NCI-H2196 treated with DMSO at 0.1 percent for 48 hours (cell line): ENCODE measurements around the gene PAPPA.

Source experiments
- DNase-seq: peaks from one replicate; lab custom pipeline; 2025; ENCODE audit not compliant: unreplicated experiment; lab: John Stamatoyannopoulos, UW

The PAPPA gene

DNA sequence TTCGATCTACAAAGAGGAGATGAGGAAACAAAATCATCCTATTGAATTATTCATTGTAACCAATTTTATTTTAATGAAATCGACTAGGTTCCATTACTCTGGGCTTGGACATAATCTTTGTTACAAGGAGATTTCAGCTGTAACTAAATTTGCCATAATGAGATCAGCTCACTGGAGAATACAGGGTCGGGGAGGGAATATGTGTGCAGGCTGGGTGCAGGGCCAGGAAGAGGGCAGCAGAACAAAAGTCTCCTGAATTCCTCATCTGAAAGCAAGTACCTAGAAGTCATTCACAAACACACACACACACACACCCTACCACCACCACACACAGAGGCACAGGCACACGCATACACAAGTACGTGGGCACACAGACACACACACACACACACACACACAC is 151.2 kb downstream of the PAPPA start:
- no peak for DNase-seq

DNA sequence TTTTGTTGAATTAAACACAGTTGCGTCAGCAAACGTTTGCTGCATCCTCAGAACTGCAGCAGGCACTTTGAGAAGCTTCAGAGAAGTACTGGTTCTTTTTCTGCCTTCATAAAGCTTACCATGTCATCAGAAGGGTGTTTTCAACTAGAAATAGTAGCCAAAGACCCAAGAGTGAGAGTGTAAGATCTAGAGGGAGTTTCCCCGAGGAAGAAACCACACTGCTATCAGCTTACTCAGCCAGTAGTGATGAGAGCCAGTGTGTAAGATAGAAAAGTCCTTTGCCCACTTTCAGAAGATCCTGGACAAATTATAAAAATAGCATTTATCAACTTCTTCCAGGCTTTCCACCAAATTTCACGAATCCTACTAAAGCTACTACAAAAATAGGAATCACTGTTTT is 154.5 kb downstream of the PAPPA start:
- DNase-seq, result no peak

DNA sequence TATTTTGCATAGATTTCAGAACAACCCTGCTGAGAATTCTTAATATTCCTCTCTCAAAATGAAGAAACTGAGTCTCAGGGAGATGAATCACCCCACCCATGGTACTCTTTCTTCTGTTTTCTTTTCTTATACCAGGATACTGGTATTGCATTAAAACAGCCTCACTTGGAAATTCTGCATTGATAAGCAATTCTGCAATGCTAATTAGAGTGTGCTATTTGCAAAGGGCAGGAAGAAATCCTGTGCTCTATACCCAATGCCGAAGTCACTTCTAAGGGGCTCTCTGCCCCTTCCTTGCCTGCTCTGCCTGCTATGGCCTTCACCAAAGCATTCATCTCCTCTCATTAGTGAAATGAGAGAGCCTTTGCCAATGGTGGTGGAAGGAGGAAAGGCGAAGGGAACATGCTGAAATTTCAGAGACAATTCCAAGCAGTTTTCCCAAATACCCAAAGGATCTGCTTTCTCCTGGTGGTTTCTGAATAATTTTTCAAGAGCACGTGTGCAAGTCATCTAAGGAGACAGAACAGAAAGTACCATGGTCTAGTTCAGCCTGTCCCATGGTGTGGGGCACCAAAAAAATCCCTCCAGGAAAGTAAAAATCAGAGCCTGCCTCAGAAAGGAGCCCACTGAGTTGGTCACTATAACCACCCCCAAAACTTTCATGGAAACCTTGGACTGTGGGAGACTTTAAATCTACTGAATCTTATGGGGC is 156.5 kb downstream of the PAPPA start:
- DNase-seq, result no peak

DNA sequence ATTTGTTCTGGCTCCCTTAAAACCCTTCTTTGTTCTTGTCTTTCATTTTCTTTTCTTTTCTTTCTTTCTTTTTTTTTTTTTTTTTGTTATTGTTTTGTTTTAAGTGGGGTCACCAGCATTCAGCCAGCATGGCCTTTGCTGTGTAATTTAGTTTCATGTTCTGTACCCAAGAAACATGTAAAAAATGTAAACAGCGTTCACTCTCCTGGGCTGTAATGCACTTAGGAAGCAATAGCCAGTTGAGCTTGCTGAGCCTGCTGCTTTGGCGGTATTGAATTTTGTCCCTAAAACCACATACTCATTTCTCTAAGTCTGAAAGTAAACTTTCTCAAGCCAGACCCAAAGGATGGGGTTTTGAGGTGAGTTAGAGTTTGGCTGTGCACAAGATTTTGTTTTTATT is 158.6 kb downstream of the PAPPA start:
- no peak for DNase-seq

DNA sequence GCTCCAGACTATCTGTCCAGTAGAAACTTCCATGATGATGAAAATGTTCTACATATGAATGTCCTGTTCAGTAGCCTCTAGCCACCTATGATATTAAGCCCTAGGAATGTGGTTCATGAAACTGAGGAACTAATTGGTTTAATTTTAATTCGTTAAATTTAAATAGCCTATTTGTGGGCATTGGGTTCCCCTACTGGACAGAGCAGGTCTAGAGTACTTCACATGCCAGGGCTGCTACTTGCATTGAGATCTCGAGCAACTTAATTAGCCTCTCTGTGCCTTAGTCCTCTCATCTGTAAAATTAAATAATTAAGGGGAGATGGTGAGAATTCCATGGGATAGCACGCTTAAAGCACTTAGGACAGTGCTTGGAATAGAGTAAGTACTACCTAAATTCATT is 160.0 kb downstream of the PAPPA start:
- DNase-seq, result no peak

DNA sequence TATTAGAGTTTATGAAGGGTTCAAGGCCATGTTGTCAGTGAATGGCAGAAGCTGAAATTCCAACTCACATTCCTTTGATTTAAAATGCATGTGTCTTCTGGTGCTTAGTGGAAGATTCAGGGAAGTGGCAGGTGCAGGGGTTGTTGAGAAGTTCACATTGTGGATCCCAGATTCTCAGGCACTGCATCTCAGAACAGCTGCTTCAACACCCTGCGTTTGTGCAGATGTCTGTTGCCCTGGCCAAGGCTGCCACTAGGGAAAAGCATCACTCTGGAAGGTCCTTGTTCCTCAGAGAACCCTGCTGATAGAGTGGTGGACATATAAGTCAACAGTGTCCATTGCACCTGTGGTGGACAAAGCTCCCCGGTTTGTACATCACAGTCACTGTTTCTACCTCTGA is 162.7 kb downstream of the PAPPA start:
- no peak for DNase-seq

DNA sequence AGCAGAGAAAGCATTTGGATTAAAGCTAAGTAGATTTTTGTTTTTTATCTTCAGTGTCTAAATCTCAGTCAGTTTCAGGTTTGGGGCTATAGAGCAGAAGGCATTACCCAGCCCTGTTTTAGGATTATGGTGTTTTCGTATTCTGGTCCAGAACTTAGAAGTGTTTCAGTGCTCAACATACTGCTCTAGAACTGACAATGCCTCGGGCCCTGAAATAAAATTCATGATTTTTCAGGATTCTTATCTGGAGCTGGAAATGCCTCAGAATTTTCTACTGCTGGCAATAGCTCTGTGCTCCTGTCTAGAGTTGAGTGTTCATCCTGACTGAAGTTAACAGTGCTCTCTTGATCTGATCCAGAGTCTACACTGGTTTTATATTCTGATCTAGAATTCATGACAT is 163.9 kb downstream of the PAPPA start:
- no peak for DNase-seq

DNA sequence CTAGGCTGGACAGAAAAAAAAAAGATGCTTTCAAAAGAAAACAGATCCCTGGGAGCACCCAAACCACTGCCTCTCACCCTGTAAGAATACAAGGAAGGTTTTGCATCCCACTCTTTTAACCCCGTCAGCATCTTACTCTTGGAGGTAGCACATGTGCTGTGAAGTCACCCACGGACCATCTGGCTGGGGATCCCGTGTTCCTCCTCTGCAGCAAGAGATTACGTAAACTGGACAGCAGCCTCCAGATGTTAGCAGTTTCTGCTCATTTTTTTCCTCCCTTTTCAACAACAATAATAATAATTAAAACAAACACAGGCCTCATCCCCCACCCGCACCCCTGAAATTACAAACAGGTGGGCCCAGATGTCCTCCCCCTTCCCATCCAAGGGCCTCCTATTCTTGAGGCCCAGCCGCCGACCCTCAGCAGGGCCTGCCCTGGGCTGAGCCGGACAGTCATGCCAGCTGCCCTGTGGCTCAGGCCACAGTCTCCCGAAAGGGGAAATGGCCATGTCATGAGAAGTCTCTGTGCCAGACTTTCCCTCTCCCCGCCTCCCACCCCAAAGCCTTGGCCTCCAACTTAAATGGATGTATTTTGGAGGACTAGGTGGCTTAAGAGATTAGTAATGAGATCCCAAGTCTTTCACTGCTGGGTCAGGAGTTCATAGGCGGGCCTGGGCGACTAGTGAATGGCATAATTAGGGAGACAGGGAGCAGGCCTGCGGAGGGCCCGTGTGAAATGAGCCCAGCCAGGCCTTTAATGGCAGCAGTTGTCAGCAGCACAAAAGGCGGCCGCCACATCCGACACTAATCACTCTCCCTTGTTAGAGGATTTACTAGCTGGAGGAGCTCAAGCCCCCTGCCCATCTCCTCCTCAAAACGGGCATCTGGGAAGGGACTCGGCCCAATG is 165.1 kb downstream of the PAPPA start:
- DNase-seq, result no peak

DNA sequence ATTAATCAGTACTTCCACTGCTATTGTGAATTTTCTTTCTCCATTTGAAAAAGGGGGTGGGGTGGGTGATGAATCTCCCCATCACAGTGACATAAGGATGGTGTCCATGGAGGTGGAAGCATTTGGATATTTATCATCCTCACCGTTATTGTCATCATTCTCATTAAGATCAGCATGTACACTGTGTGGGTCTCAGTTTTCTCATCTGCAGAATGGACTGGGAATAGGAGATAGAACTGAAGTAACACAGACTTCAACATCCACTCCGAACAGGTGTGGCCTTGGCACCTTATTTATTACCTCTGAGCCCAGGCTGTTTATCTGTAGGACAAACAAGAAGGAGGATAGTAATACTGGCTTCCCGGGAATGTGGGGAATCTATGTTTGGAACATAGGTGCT is 165.9 kb downstream of the PAPPA start:
- no peak for DNase-seq

DNA sequence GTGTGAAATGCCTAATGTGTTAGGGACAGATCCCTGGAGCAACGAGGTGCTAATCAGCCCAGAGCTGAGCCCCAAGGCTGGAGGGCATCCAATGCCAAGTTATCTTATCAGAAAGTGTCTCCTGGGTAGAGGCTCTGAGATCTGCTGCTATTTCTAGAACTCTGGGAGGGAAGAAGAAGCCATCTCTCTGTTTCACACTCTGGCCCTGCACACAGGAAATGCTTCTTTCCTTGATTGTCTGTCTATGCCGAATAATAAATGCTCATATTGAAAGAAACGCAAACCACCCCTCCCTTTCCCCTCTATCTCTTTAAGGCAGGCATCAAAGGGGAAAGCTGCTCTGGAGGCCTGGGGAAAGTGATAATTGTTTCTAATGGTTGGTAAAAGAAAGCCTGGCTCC is 166.7 kb downstream of the PAPPA start:
- no peak for DNase-seq

DNA sequence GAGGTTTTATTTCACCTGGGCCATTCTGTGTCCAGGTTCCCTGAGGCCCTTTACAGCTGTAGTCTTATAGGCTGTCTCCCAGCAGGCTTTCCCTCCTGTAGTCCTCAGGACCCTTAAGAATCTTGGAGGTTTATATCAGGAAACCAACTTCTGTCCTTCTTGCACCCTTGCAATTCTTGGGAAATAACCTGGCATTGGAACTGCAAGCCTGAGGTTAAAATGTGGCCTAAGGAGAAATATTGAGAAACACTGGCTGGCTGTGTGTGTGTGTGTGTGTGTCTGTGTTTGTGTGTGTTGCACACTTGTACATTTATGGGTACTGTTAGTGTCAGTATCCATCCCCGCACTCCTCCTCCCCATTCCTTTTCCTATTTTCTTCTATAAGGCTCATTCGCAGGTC is 168.9 kb downstream of the PAPPA start:
- DNase-seq, result no peak

DNA sequence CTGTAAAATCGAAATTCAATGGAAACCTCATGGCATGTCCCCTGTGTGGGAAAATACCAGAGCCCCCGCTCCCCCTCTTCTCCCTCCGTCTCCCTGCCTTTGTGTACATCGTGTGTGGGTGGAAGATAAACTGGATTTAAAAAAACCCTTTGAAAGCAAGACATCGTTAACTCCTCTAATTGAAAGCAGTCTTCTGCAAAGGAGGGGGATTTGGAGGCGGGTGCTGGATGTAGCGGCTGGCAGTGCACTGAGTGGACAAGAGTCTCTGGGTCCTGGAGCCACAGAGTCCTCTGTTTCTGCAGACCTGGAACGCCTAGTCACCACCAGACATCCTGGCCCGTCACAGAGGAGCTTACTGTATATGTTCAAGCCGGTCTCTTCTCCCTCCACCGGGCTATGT is 169.4 kb downstream of the PAPPA start:
- no peak for DNase-seq

DNA sequence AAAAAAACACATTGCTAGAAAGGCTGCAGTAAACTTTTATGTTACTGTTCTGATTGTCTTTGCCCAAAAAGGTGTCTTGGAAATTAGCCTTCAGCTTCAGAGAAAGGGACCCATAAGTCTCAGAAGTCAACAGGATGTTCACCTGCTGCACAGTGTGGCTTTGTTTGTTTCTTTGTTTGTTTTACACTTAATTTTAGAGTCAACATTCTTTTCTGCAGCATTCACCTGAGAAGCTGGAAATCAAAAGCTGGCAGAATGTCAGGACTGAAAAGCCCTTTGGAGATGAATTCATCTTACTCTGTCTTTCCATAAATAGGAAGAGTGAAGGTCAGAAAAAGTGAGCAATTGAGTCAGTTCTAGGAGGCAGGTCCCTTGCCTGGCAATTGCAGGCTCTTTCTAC is 170.0 kb downstream of the PAPPA start:
- peak; percentile 36 for DNase-seq

DNA sequence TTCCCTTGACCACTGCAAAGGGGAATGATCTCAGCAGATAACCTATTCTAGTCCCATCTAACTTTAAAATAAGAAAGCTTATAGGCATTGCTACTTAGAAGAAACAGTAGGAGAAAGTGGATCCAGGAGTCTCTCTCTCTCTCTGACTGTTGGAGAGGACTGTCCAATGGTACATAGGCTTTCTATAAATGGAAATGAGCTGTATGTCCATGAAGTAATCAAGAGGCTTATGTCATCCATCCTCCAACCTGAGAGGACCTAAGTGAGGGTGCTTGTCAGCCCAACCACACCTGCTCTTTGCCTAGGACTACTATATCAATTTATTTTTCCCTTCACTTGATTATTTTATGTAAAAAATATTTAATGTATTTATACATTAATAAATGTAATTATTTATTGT is 172.3 kb downstream of the PAPPA start:
- no peak for DNase-seq

DNA sequence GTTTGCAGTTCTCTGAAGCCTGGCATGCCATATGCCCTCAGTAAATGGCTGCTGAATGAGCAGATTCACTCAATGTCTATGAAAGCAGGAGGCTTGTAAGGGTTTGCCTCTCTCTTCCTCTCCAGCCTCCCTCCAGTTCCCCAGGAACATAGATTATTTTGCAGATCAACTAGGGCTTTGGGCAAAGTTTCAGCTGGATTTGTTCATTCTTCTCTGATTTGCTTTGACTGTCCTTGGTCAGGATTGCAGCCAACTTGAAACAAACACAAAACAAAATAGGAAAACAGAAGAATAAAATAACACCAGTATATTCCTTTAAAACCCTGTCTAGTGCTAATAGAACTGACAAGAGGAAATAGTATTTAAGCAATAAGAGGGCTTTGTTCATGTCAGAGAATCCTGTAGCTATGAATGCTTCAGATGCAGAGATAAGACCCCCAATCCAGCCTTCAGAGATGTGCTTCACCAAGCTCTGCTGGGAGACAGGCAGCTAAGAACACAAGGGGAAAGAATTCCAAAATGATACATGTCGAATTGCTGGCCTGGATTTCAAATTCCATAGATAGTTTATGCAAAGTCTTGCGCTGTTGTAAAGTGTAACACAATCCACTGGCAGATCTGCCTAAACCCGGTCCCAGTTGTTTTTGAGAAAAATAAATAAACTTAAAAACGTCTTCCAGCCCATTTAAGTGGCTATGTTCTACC is 174.3 kb downstream of the PAPPA start:
- DNase-seq, result no peak

DNA sequence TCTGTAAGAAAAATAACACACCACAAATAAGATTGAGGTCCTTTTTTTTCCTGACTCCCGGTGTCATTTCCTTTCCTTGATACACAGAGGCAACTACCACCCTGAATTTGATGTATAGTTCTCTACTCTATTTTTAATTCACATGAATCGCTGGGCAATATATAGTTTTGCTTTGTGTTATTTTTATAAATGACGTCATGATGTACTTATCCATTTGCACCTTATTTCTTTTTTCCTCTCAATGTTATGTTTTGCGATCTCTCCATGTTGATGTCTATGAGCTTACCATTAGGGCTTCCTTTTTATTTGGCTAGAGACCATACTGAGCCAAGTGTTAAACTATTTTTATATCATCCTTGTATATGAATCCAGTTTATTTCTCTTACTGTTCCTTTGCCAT is 175.9 kb downstream of the PAPPA start:
- DNase-seq, result no peak

DNA sequence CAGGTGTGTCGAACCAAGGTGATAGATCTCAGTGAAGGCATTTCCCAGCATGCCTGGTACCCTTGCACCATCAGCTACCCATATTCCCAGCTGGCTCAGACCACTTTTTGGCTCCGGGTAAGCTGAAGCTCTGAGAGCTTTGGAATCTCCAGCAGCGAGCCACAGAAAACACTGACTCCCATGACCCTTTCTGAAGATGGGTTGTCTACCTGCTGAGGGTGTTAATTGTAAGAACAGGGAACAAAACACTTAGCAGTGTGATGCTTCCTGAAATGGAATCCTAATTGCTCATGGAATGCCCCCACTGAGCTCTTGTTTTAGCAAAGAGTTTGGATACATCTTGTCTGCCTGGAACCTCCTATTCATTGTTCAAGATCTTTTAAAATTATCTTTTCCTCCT is 177.7 kb downstream of the PAPPA start:
- no peak for DNase-seq

DNA sequence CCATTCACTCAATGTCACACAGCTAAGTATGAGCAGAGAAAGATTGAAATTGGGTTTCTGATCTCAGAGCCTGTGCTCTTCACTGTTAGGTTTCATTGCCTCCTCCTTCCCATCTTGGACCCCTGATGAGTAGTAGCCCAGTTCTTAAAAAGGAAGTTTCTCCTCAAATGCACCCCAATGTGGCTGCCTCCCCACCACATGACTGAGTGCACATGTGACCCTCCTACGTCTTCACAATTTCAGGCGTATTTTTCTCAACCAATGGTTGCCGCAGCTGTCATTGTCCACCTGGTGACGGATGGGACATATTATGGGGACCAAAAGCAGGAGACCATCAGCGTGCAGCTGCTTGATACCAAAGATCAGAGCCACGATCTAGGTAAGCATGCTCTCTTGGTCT is 178.5 kb downstream of the PAPPA start:
- DNase-seq, result no peak

DNA sequence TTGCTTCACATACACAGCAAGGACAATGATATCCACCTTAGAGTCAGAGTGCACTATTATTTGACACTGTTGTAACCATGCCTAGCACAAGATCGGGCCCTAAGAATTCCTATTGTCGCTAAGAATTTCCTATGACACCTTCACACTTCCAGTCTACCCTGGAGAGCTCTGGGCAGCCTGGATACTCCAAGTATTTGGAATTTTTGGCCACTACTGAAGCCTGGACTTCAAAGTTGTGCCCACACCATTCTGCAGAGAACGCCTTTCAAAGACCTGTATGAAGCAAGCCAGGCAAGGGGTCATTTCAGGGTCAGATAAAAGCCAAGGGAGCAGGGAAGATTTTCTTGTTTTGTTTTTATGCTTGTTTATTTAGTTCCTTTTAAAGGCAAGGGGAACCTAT is 179.7 kb downstream of the PAPPA start:
- DNase-seq, result no peak

DNA sequence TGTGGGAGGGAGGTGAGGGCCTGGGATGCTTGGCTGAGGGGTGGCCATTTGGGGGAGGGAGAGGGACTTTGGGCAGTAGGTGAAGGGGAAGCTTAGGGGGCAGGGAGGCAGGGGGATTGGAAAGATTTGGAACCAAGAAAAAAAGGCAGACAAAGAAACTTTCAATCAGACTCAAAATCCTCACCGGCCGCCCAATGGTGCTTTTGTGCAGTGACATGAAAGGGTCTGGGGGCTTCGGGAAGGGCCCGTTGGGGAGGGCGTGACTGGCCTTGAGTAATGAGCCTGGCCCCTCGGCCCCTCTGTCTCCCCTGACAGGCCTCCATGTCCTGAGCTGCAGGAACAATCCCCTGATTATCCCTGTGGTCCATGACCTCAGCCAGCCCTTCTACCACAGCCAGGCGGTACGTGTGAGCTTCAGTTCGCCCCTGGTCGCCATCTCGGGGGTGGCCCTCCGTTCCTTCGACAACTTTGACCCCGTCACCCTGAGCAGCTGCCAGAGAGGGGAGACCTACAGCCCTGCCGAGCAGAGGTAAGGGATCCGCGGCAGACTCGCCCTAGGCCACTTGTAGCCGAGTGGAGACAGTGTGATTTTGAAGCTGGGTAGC is 181.1 kb downstream of the PAPPA start:
- no peak for DNase-seq

DNA sequence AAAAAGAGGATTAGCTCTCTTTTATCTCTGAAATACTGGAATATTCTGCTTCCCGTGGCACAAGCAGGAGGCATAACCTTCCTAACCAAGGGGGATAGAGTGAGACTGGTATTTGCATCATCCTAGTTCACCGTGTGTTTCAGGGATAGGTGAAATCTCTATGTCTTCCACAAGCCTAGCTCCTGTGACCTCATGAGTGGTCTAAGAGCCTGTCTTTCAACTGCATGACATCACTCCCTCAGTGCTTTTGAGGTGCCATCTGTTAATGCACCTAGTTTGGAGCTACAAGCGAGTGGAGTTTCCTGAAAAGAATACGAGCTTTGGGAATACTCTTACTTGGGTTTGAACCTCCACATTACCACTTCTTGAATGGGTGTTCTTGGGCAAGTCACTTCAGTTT is 181.8 kb downstream of the PAPPA start:
- DNase-seq, result no peak
